T-helper 17 cell (primary cell): ENCODE measurements around the gene DNAJB6. TPM values are rescaled to one million over a fixed set of nuclear protein-coding genes. Genes with fewer than 3 reads are reported as not detected.
A peak's percentile ranks its signal among the peaks of the same experiment; 100 is the strongest.

Experiments
- ATAC-seq: fragments of 150-1000 bp; cut with Tn5 transposase; 2 replicates; pipeline ENCODE4 v1.10.0; 2021; ENCODE audit warnings: mild to moderate bottlenecking, moderate library complexity
- DNase-seq, 3 donors: peaks; one replicate each; pipeline versions ENCODE4 v3.0.0 to v3.0.0-alpha.2; 2020 to 2021
- H3K9me3 ChIP-seq: one replicate; pipeline ENCODE4 v1.7.0; 2013; ENCODE audit warnings: low read length, mild to moderate bottlenecking; ENCODE audit not compliant: control insufficient read depth, poor library complexity, severe bottlenecking
- H3K27ac Mint-ChIP-seq: one replicate; pipeline ENCODE4 v1.8.0; 2022; ENCODE audit warnings: mild to moderate bottlenecking, moderate library complexity, mixed read lengths
- H3K27me3 Mint-ChIP-seq: one replicate; pipeline ENCODE4 v1.8.0; 2022; ENCODE audit warnings: mixed read lengths
- H3K36me3 Mint-ChIP-seq: one replicate; pipeline ENCODE4 v1.8.0; 2022; ENCODE audit warnings: low read depth, mixed read lengths
- H3K4me1 Mint-ChIP-seq: one replicate; pipeline ENCODE4 v1.8.0; 2022; ENCODE audit warnings: mild to moderate bottlenecking, mixed read lengths
- H3K4me3 Mint-ChIP-seq: one replicate; pipeline ENCODE4 v1.8.0; 2022; ENCODE audit warnings: mild to moderate bottlenecking, moderate library complexity, mixed read lengths
- total RNA-seq, 4 donors: library from RNA in 2 of 4; stranded (reverse) in 2 of 4; gene quantifications; one replicate each; pipeline ENCODE4 v1.2.3 and lab custom pipeline; 2022 to 2026

The DNAJB6 gene
- total RNA-seq, 2 donors from 2014 or later, result 266 to 278 TPM

DNA sequence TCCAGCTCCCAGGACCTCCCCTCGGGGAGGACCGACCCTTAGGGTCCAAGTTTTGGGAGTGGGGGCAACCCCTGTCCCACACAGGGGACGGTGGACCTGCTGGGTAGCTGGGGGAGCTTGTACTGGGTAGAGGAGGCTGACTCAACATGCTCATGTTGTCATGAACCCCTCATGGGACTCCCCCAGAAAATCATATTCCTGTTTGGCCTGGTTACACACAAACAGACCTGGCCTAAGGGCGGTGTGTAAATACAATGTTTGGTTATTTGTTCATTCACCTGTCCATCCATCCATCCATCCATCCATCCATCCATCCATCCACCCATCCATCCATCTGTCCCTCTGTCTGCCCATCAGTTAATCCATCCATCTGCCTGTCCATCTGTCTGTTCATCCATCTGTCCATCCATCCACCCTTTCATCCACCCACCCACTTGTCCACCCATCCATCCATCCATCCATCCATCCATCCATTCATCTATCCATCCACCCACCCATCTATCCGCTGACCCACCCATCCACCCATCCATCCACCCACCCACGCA, 92.9 kb downstream of the DNAJB6 start:
- no peak overlapping the region for H3K4me3 Mint-ChIP-seq
- no peaks in the 10 kb centered on the region for H3K9me3 ChIP-seq
- no peak overlapping the region for H3K27ac Mint-ChIP-seq
- no peaks in the 10 kb centered on the region for H3K36me3 Mint-ChIP-seq
- no peak for DNase-seq
- H3K27me3 Mint-ChIP-seq, result no peaks in the 10 kb centered on the region
- ATAC-seq, result no peak
- H3K4me1 Mint-ChIP-seq, result peaks cover 14% of the 10 kb centered on the region

DNA sequence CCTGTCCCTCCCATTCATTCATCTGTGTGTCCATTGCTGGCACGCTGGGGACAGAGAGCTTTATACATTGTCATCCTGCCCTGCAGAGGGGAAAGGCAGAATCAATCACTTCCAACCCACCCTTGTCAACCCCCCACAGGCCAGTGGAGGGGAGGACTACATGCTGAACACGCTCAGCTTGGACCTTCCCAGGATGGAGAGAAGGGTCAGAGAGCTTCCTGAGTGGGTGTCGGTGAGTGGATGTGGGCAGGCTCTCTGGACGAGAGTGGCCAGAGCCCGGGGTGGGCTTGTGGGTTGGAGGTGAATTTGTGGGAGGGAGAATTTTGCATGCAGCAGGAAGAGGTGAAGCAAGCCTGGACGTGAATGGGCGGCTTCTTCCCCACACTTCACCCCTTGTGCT, 93.9 kb downstream of the DNAJB6 start:
- H3K36me3 Mint-ChIP-seq, result no peaks in the 10 kb centered on the region
- H3K4me1 Mint-ChIP-seq, result peaks cover 14% of the 10 kb centered on the region
- DNase-seq, result no peak
- H3K27ac Mint-ChIP-seq, result no peak overlapping the region
- no peaks in the 10 kb centered on the region for H3K27me3 Mint-ChIP-seq
- no peaks in the 10 kb centered on the region for H3K9me3 ChIP-seq
- ATAC-seq, result no peak
- no peak overlapping the region for H3K4me3 Mint-ChIP-seq

DNA sequence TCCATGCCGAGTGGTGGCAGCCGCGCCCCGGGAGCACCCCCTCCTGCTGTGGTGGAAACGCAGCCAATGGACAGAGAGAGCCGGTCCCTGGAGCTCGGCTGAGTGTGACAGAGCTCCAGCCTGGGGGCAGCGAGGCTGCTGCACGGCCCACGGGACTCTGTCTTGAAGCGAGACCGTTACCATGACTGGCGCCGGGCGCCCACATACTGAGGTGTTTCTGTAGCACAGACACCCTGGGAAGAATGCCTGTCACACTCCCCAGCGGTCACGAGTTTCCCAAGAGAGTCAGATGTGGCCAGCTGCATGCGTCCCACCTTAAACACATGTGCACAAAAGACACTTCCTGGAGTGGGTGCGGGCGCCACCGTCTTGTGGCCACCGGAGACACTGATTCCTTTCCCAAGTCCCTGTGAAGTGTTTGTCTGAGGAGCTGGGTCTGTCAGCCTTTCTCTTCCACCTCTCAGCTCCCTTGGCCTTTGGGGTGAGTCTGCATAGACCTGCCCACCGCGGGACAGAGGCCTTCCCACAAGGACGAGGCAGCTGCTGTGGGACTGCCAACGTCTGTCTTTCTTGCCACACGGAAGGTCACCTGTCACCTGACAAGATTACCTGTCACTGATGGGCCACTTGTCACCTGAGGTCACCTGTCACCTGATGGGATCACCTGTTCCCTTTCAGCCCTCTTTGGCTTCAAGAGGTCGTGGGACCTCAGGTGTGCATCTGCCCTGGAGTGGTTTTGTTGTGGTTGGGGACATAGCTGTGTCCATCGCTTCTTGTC, 94.6 kb downstream of the DNAJB6 start:
- DNase-seq, result no peak
- Mint-ChIP-seq H3K27ac (no peak overlapping the region), H3K4me1 (peaks cover 14% of the 10 kb centered on the region)

DNA sequence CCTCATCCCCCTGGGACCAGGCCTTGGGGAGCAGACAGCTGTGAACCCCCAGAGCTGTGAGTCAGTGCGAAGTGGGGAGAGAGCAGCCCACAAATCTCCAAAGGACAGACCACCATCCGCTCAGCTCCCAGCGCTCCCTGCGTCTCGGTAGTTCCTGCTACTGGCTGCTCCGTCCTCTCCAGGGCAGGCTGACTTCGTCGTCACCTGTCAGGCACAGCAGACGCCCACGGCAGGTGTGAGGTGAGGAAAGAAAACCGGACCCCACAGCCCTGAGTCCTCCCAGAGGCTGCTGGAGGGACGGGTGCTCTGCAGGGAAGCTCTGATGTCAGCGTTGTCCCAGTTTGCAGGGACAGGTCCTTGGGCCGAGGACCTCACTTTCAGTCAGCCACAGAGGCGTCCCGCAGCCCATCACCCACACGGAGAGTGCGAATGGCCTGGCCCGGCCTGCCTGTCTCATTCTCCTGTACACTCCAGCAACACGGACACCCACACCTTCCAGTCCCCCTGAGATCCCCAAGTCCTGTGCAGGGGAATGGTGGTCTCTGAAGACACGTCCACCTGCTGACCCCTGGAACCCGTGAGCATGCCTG, 95.2 kb downstream of the DNAJB6 start:
- H3K4me3 Mint-ChIP-seq, result peak overlapping the region; percentile 67
- DNase-seq (no peak), ATAC-seq (no peak)
- peaks cover 14% of the 10 kb centered on the region for H3K4me1 Mint-ChIP-seq
- H3K36me3 Mint-ChIP-seq, result no peaks in the 10 kb centered on the region
- no peaks in the 10 kb centered on the region for H3K27me3 Mint-ChIP-seq
- H3K9me3 ChIP-seq, result no peaks in the 10 kb centered on the region
- H3K27ac Mint-ChIP-seq, result no peak overlapping the region

More for the DNA sequence above, 94.6 kb downstream of the DNAJB6 start:
- no peaks in the 10 kb centered on the region for H3K9me3 ChIP-seq
- Mint-ChIP-seq H3K36me3 (no peaks in the 10 kb centered on the region), H3K27me3 (no peaks in the 10 kb centered on the region), H3K4me3 (no peak overlapping the region)
- ATAC-seq, result no peak

- ATAC-seq, result peak; percentile 35
- Mint-ChIP-seq H3K4me3 (peak overlapping the region; percentile 74), H3K4me1 (peaks cover 14% of the 10 kb centered on the region), H3K27me3 (no peaks in the 10 kb centered on the region), H3K36me3 (no peaks in the 10 kb centered on the region), H3K27ac (peak overlapping the region; percentile 14)
- no peaks in the 10 kb centered on the region for H3K9me3 ChIP-seq
- DNase-seq, result no peak
Measured at GRCh38 chr7:157432541-157432956, 95.7 kb downstream of the DNAJB6 start.

DNA sequence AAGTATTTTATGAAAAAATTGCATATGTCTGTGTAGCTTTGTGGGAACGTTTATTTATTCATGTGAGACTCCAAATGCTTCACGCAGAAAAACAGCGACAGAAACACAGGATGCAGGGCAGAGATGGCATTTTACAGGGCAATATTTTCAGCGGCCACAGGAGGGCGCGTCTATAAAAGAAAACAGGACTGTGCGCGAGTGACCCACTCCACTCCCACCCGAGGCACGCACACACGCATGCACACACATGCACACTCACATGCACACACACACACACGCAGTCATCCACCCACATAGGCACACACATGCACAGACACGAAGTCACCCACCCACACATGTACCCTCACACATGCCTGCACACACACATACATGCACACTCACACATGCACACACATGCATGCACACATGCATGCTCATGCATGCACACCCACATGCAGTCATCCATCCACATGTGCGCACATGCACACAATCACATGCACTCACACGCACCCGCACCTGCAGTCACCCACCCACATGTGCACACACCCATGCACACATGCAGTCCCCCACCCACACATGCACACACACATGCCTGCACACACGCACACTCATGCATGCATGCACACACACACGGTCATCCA, 96.3 kb downstream of the DNAJB6 start:
- peaks cover 14% of the 10 kb centered on the region for H3K4me1 Mint-ChIP-seq
- no peaks in the 10 kb centered on the region for H3K27me3 Mint-ChIP-seq
- no peaks in the 10 kb centered on the region for H3K36me3 Mint-ChIP-seq
- DNase-seq, result peak in 2 of 3 donors; percentile 35 to 45
- peak overlapping the region; percentile 74 for H3K4me3 Mint-ChIP-seq
- no peaks in the 10 kb centered on the region for H3K9me3 ChIP-seq
- ATAC-seq, result peak; percentile 79
- peak overlapping the region; percentile 14 for H3K27ac Mint-ChIP-seq

DNA sequence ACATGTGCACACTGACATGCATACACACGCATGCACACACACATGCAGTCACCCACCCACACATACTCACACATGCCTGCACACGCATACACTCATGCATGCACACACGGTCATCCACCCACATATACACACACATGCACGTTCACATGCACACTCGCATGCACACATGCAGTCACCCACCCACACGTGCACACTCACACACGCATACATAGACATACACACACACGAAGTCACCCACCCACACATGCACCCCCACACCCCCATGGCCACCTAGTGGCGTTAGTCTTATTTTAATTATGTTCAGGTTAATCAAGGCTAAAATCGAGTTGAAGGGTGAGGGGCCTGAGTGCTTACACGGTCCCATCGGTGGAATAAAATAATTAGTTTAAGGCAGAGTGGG, 96.8 kb downstream of the DNAJB6 start:
- Mint-ChIP-seq H3K36me3 (no peaks in the 10 kb centered on the region), H3K4me3 (peak overlapping the region; percentile 74), H3K4me1 (peaks cover 14% of the 10 kb centered on the region), H3K27ac (peak overlapping the region; percentile 14), H3K27me3 (no peaks in the 10 kb centered on the region)
- DNase-seq, result no peak
- ATAC-seq, result no peak
- H3K9me3 ChIP-seq, result no peaks in the 10 kb centered on the region

GRCh38 chr7:157434231-157434630, 97.4 kb downstream of the DNAJB6 start:
- H3K9me3 ChIP-seq, result no peaks in the 10 kb centered on the region
- H3K27me3 Mint-ChIP-seq, result no peaks in the 10 kb centered on the region
- H3K4me1 Mint-ChIP-seq, result peaks cover 14% of the 10 kb centered on the region
- DNase-seq, result no peak
- no peak overlapping the region for H3K27ac Mint-ChIP-seq
- no peak for ATAC-seq
- no peak overlapping the region for H3K4me3 Mint-ChIP-seq
- no peaks in the 10 kb centered on the region for H3K36me3 Mint-ChIP-seq

DNA sequence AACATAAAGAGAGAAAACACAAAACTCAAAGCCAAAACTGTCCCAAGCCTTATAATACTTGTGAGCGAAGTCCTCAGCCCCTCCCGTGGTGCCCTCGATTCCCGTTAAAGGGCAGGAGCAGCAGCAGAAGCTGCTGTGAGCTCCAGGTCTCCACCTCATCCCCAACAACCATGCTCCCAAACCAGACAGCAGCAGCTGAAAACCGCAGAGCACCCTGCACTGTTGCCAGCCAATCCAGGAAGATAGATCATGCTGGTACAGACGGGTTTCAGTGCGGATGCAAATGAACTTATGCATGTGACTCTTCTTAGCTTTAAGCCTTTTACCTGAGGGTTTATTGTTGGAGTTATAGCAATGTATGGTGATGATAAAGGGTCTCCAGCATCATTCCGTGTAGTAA, 97.9 kb downstream of the DNAJB6 start:
- Mint-ChIP-seq H3K4me3 (no peak overlapping the region), H3K27me3 (no peaks in the 10 kb centered on the region), H3K27ac (no peak overlapping the region), H3K36me3 (no peaks in the 10 kb centered on the region), H3K4me1 (peaks cover 14% of the 10 kb centered on the region)
- ATAC-seq, result no peak
- DNase-seq, result no peak
- H3K9me3 ChIP-seq, result no peaks in the 10 kb centered on the region

GRCh38 chr7:157436076-157436475, 99.3 kb downstream of the DNAJB6 start:
- Mint-ChIP-seq H3K36me3 (no peaks in the 10 kb centered on the region), H3K27ac (no peak overlapping the region), H3K27me3 (no peaks in the 10 kb centered on the region), H3K4me1 (peaks cover 12% of the 10 kb centered on the region), H3K4me3 (no peak overlapping the region)
- H3K9me3 ChIP-seq, result no peaks in the 10 kb centered on the region
- no peak for ATAC-seq
- no peak for DNase-seq

DNA sequence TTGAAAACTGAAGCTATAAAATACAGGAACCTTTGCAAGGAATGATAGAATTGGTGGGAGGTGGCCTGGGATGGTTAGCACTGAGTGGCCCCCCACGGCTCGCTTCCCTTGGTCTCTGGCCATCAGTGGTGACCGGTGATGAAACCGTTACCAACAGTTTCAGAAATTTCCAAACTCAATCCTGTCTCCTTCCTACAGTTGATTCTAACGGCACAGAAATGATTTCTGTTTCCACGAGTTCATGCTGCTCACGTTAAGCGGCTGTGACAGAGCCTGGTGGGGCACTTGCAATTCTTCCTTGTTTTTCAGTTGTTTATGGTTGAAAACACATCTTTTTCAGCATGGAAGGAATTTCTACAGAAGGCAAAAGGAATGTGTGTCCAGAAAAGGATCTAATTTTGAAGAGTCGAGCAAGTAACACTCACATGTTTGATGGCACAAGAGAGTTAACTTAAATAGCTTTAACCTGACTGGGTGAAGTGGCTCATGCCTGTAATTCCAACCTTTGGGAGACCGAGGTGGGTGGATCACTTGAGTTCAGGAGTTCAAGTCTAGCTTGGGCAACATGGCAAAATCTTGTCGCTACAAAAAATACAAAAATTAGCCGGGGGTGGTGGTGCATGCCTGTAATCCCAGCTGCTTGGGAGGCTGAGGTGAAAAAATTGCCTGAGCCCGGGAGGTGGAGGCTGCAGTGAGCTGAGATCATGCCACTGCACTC, 100.1 kb downstream of the DNAJB6 start:
- Mint-ChIP-seq H3K27me3 (no peaks in the 10 kb centered on the region), H3K4me3 (no peak overlapping the region), H3K36me3 (no peaks in the 10 kb centered on the region), H3K27ac (no peak overlapping the region), H3K4me1 (peaks cover 12% of the 10 kb centered on the region)
- ATAC-seq (no peak), DNase-seq (no peak)
- no peaks in the 10 kb centered on the region for H3K9me3 ChIP-seq

DNA sequence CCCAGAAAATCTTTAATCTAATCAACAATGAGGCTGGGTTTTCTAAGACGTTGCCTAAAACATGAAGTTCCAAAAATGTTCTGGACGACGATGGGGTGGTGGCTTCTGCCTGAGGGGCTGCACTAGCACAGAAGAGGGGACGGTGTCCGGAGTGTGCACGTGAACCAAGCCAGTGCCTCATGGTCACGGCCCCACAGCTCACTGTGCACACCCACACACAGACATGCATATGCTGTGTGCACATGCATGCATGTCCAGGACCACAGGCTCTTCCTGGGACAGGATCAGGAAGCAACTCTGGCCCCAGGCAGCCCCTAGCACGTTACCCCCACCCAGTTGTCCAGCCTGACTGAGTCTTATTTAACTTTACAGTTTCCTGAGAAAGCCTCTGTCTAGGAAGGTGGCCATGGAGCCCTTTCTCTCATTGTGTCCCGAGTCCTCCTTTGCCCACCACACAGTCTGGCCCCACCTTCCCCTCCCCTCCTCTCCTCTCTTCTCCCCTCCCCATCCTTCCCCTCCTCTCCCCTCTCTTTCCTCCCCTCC, 100.8 kb downstream of the DNAJB6 start:
- H3K9me3 ChIP-seq, result no peaks in the 10 kb centered on the region
- DNase-seq (no peak), ATAC-seq (no peak)
- peaks cover 9% of the 10 kb centered on the region for H3K4me1 Mint-ChIP-seq
- H3K36me3 Mint-ChIP-seq, result no peaks in the 10 kb centered on the region
- no peaks in the 10 kb centered on the region for H3K27me3 Mint-ChIP-seq
- H3K27ac Mint-ChIP-seq, result no peak overlapping the region
- H3K4me3 Mint-ChIP-seq, result no peak overlapping the region
